ENCODE data around the gene MORC2.

Gene MORC2

DNA sequence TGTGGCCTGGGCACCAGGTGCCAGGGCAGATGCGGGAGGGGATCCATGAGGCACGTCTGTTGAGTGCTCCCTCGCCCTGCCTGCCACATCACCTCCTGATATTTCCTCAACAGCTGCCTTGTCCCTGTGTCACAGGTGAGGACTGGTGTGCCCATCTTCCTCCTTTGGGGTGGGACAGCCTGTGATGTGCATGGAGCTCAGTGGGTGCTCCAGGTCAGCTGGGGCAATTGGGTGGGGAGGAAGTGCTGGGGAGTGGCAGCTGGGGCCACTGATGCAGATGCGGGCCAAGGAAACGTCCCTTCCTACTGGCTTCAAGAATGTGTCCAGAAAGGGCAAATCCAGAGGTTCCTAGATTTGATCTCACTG, 83.6 kb downstream of the MORC2 start:
- DNase-seq: no peak

DNA sequence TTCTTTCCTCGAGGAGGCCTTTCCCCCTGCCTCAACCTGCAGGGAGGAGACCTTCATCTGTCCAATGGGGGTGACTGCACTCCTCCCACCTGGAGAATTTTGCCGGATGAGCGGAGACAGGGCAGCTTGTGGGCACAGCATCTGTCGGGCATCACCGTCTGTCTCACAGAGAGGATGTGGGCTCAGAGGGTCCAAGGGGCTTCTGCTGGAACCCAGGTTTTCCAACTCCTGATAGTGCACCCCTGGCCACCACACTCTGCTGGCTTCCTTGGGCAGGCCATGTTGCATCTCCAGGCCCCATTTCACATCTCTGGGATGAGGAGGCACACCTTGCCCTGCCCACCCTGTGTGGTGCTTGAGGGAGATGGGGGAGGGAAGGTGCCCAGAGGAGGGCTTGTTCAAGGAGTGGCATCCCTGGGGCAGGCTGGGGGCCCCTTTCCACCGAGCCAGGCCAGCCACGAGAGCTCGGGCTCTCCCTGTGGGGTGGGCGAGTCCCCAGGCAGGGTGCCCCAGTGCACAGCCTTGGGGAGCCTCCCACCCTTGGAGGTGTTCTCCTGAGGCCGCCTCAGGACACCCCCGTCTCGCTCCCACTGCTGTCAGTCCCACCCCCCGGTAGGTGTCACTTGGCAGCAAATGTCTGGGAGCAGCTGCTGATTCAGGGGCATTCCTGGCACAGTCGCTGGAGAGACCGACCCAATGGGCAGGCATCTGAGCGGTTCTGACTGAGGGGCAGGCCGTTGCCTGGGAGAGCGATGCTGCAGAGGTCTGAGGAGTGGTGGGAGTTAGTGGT, 84.2 kb downstream of the MORC2 start:
- no peak for DNase-seq

- no peak for DNase-seq
These were observed 84.9 kb downstream of the MORC2 start for GRCh38 chr22:30883586-30884145.

GRCh38 chr22:30882974-30883533, 85.5 kb downstream of the MORC2 start:
- DNase-seq: no peak

- no peak for DNase-seq
These were observed 86.3 kb downstream of the MORC2 start for GRCh38 chr22:30882184-30882717.

DNA sequence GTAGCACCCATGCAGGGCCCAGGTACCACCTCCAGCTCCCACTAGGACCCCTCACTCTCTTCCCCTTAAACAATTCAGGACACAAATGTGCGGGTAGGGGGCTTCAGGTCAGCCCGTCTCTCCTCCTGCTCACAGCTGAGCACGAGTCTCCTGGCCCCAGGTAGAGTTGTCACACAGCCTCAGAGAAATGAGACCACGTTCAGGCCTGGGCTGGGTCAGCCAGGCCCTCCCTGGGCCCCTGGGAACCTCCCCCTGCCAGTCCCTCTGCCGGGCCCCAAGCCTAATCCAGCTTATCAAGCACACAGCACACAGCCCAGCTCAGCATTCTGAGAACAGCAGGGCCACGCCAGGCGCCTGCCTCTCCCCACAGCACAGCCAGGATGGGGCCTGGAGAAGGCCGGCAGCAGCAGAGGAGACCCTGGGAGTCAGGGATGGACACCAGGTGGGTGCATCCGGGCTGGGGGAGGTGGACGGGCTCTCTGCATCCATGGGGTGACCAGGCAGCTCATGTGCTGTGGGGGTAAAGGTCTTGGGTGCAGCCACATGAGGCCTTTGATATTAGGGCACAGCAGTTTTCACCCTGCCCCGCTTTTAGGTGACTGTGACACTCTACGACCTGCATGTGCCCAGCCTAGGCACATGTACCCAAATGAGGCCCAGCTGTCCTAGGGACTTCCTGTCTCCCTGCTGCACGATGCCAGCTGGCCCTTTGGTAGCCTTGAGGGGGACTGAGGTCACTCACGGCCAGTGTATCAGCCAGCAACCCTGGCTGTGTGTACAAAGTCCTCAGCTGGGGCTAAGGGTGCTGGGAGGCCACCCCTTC, 87.0 kb downstream of the MORC2 start:
- DNase-seq: no peak

DNA sequence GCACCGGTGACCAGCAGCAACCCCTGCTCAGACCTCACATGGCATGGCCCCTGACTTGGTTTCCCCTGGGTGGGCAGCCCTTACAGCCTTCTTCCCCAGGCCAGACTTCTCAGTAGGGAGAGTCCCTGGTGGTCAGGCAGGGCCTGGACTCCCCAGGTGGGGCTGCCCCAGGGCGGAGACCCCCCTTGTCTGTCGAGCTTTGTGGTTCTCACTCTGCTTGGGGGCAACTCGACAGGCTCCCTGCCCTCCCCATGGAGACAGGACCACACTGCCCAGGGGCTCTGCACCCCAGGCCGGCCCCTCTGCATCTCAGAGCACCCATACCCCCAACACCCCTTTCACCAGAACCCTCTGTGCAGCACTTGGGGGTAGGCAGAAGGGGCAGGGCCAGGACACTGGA, 87.7 kb downstream of the MORC2 start:
- DNase-seq: no peak

GRCh38 chr22:30880181-30880601, 88.4 kb downstream of the MORC2 start:
- no peak for DNase-seq

DNA sequence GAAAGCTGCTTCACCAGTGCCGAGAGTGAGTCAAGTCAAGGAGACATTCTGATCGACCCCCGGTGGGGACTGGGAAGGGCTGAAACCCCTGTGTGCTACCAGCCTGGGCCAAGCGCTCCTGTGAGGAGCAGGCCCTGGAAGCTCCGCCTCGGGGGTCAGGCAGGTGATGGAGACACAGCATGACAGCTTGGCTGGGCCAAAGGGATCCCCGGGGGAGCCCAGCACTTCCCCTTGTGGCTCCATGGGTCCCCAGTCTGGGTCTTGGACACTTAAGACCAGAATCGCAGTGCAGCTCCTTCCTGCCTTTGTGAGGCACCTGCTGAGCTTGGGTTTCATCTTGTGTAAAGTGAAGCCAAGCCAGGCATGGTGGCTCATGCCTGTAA, 89.2 kb downstream of the MORC2 start:
- no peak for DNase-seq

DNA sequence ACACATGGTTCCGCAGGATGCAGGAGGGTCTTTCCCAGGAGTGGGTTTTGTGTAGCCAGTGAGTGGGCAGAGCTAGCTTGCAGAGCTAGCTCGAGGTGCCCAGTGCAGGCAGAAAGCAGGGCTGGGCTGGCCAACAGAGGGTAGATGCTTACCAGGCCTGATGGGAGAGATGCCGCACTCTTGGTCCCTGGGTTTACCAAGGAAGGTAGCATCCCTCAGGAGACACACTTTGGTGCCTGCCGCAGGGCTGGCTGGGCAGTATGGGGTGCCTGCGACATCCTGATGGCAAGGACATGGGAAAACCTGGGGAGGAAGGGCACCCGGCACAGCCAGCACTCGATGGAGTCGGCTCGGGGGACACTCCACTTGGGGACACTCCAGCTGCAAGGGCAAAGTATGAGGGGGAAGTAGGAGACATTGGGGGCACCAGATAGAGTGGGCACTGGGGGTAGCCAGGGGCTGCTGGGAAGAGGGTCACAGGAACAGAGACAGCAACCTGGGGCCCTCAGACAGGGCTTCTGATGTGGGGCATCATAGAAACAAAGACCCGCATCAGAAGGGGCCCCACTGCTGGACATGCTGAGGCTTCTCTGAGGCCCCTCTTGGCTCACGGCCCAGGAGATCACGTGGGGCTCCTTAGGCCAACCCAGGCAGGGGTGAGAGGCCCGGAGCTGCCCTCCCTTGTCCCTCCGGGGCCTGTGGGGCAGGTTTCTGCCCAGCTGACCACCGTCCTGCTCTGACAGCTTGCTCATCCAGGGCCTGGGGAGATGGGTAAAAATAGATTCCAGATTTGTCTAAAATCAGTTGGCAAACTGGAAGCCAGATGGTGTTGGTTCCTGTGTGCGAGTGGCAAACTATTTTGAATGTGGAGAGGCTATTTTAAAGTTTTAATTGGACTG, 89.8 kb downstream of the MORC2 start:
- no peak for DNase-seq

DNA sequence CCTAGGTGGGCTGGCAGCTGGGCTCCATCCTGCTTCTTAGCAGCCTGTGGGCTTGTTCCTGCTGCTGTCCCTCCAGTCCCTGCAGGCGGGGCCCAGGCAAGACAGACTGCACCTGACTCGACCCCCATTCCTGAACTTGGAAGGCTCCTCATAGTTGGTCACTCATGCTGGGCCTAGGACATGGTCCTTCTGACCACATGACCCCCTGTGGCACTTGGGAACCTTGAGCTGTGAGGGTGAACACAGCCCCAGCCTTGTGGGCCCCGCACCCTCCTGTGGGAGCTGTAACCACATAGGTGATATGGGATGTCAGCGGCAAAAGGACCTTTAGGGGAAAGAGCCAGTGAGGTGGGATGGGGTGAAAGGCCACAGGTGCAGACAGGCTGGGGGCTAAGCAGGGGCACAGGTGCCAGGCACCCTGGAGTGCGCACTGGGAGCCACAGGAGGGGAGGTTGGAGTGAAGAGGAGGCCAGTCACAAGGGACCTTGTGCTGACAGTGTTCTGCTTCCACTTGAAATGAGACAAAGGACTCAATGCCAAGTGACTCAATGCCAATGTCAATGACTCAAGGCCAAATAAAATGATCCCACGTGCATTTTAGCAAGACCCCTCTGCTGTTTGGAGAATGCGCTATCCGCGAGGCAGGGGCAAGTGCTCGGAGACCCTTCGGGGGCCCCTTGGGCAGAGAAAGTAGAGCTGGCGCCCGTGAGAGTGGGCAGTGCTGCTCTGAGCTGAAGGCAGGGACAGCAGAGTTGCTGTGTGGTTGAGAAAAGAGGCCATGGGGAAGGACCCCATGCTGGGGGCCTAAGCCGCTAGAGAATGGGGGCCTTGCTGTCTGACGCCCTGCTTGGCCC, 90.7 kb downstream of the MORC2 start:
- no peak for DNase-seq

GRCh38 chr22:30876915-30877553, 91.5 kb downstream of the MORC2 start:
- DNase-seq: no peak

DNA sequence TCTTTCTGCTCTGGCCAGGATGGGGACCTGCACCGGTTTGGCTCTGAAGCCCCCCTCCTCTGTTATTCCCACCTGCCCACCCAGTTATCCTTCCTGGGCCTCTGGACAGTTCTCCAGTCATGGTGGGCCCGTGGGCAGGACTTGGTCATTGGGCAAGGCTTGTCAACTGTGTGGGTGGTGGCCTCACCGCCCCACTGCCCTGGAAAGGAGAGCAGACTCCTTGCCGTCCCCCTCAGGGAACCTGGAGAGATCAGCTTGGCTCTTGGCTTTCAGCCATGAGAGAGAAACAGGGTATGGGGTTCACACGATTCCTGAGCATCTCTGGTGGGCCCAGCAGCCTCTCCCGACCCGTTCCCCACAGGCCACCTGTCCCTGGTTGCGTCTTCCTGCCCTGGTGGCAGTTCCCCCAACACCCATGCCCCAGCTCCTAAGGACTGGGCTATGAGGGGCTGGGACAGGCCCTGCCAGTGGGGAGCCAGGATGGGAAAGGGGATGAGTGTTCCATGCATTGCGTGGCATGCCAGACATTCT, 92.3 kb downstream of the MORC2 start:
- no peak for DNase-seq

DNA sequence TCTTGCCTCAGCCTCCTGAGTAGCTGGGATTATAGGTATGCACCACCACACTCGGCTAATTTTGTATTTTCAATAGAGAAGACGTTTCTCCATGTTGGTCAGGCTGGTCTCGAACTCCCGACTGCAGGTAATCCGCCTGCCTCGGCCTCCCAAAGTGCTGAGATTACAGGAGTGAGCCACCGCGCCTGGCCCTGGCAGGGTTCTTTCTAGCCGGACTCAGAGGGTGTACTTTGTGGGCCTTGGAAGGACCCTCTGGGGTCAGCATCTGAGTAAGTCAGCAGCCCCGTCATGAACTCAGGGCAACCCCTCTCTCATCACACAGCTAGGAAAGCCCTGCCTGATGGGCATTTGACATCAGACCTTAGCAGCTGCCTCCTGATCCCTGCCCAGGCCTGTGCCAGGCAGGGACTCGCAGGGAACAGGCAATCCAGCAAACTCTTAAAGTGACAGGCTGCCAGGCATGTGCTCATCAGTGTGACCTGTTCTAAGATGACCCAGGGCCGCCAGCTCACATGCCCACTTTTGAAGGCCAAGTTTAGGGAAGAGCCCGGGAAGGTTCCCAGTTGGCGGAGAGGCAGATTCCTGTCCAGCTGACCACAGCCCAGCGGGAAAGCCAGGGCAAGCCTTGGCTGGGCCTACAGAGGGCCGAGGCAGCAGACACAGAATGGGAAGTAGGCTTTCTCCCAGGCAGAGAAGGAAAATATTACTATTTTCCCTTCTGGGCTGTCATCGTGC, 92.9 kb downstream of the MORC2 start:
- no peak for DNase-seq

Measured in NCI-H2227 treated with DMSO at 0.1 percent for 48 hours (cell line).